ENCODE results near the gene PALLD.

PALLD gene

DNA sequence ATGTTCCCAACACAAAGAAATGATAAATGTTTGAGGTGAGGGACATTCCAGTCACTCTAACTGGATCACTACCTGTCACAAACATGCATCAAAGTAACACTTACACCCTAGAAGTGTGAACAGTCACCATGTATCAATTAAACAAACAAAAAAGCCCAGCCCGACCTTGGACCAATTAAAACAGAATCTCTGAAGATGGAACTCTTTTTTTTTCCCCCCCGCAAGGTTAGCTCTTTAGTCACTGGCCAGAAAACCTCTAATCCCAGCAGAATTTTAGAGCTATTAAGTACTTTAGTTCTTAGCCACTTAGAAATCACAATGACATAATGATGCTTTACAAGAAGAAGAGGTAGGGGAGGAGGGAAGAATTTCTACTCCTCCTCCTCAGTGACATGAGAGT, 154.5 kb downstream of the PALLD start:
- no peak for DNase-seq

DNA sequence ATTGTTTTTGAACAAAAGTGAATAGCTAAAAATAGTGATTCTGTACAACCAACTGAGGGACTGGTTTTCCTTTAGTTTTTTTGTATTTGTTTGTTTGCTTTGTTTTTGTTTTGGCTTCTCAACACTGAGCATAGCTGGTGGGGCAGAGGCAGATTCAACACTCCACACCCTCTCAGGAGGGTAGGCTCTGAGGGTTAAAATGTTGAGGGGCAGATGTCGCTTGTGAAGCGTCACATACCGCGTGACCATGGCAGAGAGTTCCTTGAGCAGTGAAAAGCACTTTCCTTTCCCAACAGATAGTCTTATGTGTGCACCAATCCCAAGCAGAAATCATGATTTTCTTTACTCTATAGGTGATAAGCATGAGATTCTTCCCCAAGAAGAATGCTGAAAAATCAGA, 155.0 kb downstream of the PALLD start:
- DNase-seq, result no peak

DNA sequence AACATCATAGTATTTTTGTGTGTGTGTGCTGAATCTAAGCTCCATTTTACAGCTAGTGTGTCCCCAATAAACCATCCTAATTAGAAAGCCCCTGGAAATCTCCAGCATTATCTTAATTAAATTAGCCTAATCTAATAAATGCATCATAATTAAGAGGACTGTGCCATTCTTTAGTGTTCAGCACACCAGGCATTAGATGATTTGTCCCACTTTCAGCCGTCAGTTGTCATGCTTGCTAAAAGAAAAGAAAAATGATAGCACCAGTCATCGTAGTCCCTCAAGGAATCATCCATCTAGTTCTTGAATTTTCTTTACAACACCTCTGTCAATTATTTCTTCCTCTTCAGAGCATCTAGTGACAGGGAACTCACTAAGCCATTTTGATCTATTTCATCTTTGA, 155.9 kb downstream of the PALLD start:
- DNase-seq, result no peak

DNA sequence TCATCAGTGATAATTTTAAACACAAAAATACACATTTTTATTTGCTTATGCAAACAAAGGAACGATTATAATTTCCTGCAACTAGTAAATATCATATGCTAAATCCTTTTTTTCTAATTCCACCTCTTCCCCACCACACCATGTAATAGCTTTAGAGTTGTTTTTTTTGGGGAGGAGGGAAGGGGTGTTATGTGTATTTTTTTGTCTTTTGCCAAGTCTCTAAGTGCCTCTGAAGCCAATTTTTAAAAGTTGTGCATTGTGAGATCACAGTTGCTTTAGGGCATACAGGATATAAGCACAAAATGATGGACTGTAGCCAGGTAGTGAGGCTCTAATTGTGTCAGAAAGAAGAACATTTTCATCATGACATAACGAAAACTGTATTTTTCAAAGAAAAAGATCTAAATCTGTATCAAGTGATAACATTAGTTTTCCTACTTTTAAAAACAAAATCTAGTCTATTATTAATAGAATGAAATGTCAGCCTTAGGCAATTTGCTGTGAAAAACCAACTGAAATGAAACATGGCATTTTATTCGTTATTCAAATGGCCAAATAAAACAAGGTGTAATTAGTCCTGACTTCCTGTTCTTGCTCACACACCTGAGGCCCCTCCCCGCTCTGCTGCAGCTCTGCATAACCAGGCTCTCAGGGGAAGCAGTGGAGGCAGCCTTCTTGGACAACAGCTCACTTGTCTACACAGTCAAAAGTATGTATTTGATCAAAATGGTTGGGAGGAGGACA, 157.4 kb downstream of the PALLD start:
- DNase-seq, result no peak

DNA sequence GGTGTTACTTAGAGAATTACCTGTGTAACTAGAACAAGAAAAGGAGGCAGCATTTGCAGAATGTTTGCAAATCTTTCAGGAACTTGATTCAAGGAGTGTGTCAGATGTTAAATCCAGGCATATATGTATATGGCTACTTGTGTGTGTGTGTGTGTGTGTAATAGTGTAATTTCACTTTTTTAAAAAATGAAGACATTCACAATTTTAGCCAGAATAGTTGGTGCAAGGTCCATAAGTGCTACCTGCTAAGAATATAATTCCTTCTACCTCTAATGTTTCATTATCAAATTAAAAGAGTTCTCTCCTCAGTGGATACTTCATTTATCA, 158.0 kb downstream of the PALLD start:
- no peak for DNase-seq

DNA sequence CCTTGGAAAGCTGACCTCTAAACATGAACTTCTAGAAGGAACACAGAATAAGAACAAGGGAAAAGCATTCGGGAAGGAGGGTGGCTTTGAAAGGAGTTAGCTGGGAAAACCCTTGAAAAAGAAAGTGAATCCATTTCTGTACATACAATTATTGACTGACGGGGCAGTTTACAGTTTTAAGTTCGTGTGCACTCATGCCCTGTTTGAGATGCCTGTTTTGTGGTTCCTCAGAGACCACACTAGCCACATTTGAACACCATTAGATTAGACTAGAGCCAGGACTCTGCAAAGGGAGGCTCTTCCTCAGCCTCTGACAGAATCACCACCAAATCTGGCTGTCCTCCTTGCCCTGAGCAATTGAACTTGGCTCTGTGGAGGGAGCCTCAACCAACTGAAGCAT, 158.3 kb downstream of the PALLD start:
- no peak for DNase-seq

DNA sequence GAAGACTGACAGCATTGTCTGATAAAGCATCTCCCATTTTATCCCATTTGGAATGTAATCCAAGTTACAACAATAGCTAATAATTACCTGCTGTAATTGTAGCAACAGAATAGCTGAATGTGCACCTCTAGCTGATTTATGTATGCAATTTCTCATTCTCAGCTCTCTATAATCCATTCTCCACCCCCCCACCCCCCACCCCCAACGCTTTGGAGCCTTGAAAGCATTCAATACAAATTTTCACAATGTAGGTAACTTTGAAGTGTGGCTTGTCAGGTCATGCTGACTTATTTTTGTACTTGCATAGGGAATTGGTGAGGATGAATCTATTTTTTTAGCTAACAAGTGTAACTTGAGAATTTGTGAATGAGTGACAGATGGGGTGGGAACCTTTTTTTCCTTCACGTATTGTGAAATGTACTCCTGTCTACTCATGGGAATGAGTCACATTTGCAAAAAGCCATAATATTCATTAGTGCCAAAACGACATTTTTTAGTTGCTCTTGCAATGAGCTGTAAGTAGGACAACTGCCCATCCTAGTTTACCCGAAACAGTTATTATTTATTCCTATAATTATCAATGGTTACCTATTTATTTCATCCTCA, 159.3 kb downstream of the PALLD start:
- no peak for DNase-seq

DNA sequence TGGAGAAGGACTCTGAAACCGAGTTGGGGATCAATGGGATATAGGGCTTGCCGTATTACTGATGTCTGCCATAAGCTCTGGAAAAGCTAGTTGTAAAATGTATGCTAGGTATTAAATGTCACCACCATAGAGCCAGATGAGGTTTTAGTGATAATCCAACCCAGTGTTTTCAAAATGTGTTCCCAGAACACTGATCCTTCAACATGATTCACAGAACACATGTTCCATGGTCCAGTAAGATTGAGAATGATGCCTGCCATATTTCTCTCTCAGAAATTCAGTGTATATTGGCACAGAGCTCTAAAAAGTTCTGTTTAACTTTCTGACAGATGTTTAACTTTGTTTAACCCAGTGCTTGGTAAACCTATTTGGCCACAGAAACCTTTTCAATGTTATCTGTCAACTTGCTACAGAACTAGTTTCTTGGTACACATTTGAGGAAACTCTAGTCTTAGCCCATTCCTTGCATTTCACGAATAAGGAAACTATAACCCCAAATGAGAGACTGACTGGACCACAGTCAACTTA, 160.2 kb downstream of the PALLD start:
- DNase-seq, result no peak

DNA sequence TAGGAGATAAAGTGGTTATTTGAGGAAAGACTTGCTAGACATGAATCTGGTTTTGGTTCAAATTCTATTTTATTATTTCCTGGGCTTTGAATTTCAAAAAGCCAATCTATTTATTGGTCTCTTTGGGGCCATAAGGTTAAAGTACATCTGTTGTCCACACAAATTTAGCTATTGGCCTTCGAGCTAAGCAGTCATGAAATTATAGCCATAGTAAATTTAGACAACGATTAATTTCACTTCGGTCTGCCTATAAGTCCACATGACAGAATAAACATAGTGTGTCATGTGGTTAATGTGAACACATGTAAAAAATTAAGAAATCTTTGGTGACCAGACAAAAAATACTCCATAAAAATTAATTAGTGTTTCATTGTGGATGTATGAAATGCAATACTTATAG, 161.9 kb downstream of the PALLD start:
- DNase-seq, result no peak

DNA sequence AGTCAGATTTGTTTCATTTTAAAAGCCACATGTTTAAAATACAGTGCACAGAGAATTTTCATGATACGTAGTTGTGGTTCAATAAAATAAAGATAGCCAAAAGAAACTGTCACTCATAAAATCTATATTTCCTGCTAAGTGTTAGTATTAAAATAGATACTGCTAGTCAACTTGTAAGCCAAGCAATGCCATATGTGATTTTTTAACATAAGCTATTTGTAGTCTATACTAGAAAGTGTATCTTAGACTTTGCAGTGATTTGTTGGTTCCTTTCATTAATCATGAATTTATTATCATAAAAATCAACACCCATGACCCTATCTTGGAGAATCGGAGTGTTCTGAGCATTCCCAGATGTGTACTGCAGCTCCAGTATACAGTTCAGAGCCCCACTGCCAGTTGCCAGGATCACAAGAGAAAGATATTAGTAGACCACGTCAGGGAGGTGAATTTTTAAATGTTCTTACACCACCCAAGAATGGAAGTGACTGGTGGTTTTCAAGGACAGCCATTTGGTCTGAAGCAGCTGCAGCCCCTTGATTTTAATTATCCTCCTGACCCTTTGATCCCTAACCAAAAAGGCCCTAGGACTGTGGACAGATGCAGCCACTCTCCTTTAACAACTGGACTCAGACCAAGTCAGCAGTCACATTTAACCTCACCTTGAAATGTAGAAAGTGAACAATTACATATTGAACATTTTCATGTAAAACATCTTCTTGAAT, 163.1 kb downstream of the PALLD start:
- DNase-seq, result no peak

DNA sequence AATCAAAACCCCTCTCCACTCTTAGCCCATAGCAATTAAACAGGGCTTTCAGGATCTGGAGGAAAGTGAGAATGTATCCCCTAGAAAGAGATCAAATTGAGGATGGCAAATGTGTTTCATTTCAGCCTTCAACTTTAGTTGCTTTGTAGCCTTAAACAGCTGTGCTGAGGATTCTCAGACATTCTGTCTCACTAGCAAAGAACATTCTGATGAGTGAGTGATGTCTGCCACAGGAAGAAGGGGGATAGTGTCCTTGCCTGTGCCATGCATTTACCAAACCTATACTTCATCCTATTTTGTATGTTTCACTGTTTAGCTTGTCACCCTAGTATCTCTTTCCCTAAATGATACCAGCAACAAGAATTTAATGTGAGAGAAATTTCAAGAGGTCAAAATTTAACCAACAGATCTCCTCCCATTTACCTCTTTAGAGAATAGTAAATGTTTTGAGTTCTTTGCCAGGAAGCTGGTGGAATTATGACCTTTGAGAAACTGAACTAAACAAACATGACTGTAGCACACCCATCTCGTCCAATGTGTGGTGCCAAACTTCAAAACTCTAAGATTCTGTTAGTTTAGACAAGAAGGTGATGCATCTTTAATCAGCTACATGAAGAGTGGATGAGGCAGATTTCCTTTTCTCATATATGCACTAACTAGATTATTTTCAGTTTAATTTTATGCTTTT, 165.6 kb downstream of the PALLD start:
- no peak for DNase-seq

DNA sequence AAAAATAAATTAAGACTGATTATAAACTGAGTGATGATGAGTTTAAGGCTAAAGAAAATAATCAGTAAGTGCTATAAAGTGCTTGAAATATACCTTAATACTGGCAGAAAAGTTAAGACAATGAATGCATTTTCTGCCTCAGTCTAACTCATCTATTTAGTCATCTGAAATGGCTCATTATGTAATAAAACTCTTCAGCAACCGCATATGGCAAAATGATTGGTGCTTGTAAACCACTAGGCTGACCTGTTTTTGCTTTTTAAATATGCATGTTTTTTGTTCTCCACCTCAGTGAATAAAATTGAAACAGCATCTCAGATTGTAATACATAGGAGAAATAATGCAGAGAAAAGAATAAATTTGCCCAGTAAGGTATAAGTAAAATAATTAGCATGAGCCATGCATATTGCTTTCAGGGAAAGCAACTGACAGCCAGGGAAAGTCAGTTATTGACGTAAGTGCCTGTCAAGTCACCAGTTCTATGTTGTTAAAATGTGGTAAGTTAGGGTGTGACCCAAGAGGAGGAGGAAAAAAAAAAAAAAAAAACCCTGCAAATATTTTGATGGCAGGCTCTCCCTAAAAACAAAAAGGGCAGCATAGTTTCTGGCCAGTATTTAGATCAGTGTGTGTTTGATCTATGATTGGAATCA, 167.5 kb downstream of the PALLD start:
- no peak for DNase-seq

DNA sequence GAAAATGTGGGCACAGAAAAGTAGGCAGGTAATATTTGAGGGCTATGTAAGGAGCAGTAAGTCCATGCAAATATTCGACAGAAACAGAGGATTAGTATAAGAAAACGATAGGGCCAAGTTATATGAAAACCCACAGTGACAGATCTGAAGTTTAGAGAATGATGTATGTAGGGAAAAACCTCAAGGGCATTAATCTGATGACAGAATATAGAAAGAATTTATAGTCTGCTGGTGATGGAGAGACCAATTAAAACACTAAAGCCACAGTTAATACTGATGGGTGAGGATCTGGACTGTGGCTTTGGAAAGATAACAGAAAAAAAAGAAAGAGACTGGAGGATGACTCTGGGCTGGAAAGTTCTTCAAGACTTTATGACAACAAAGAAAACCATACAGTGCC, 169.7 kb downstream of the PALLD start:
- DNase-seq, result no peak

DNA sequence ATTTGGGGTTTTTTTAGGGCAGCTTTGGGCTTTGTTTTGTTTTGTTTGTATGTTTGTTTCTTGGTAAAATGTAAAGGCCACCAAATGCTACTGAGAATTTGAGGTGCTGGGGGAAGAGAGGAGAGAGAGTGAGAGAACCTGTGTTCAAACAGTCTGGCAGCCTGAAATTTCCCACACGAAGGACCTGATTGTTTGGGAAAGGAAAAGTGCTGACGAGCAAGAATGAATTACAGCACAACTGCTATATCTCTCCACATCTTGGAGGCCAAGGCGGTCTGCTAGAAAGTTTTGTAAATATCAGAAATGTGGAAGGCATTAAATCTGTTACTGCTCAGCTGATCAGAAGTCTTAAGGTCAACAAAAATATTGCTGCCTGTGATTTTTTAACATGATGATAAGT, 170.5 kb downstream of the PALLD start:
- DNase-seq, result no peak

DNA sequence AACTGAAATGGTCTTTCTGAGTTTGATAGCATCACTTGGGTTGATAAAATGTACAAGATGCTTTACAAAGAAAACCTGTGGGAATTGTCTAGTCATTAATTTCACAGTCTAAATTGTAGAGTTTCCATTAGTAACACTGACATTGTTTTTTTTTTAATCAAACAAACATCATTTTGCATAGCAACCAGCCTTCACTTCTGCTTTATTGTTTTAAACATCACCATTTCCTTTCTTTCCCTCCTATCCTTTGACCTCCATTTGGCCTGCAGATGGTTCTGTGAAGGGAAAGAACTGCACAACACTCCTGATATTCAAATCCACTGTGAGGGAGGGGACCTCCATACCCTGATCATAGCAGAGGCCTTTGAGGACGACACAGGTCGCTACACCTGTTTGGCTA, 171.1 kb downstream of the PALLD start:
- no peak for DNase-seq

DNA sequence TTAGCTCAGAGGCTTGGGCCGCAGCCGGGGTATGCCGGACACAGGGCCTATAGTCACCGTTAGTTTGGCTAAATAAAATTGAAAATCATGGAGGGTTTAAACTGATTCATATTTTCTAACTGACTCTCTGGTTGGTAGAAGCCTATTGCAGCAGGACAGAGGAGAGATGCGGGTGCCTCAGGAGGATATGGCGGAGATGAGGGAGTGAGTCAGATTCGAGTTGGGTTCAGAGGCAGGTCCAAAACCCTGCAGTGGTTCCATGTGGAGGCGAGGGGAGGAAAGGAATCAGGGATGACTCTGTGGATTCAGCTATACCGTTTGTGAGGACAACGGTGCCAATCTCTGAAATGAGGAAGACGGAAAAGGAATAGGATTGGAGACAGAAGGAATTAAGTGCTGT, 176.6 kb downstream of the PALLD start:
- DNase-seq, result no peak

DNA sequence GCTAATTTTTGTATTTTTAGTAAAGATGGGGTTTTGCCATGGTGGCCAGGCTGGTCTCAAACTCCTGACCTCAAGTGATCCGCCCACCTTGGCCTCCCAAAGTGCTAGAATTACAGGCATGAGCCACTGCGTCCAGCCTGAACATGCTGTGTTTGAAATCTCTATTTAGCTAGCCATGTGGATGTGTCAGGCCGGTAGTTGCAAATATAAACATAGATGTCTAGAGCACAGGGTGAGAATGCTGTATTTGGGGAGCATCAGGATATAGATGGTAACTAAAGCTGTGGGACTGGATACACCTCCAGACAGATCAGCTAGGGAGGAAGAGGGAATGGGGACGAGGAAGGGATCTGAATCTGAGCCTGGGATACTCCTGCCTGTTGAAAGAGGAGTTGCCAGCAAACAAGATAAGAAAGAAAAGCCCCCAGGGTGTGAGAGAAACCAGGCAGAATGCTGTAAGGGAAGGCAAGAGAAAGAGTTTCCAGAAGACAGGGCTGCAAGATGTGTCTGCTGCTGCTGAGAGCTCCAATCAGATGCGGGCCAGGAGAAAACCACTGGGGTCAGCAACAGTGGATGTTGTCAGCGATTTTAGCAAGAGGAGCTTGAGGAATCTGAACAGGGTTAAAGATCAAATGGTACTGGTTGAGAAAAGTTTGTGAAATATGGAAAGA, 177.4 kb downstream of the PALLD start:
- DNase-seq, result no peak

DNA sequence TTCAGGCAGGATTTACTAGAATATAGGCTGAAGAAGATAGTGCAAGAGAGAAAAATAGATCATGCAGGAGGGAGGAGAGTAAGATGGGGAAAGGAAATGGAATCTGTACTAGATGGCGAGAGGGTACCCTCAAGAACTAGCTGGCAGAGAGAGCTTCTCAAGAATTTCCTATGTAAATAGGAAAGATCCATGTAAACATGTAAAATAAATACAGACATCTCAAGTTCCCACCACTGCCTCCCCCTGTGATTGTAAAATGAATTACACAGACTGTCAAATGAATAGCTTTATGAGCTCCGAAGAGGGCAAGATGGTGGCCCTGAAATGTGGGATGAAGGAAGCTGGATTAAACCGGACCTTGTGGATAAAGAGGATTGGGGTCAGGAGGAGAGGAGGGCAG, 178.0 kb downstream of the PALLD start:
- DNase-seq, result no peak

DNA sequence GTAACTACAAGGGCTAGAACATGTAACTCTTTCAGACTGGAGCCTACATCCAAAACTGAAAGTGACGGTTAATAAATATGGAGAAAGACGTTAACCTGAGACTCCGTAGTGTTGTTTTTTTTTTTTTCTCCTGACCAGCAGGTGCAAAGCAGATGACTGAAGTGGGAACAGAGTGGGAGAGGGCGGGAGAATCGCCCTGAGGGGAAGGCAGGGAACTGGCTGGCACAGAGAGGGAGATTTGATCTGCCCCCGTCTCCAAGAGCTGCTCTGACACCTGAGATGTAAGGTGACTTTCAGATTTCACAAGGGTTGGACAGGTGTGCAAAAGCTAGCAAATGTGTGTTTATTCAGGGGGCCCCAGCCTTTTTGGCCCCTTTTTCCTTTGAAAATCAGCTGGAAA, 180.2 kb downstream of the PALLD start:
- no peak for DNase-seq

DNA sequence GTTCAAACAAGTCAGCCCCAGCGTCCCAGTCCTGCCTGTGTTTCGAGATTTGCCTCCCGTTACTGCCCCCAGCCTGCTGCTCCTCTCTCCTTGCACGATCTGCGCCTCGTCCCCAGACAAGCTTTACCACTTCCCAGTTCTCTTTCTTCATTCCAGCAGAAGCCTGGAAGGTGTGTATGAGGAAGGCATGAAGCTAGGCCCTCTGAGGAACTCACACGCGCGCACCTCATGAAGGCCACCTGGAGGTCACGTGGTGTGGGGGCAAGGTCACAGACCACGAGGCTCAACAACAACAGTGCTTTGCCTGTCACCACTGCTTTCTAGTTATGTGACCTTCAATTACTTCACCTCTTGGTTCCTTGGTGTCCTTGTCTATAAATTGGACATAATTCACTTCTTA, 181.0 kb downstream of the PALLD start:
- no peak for DNase-seq

DNA sequence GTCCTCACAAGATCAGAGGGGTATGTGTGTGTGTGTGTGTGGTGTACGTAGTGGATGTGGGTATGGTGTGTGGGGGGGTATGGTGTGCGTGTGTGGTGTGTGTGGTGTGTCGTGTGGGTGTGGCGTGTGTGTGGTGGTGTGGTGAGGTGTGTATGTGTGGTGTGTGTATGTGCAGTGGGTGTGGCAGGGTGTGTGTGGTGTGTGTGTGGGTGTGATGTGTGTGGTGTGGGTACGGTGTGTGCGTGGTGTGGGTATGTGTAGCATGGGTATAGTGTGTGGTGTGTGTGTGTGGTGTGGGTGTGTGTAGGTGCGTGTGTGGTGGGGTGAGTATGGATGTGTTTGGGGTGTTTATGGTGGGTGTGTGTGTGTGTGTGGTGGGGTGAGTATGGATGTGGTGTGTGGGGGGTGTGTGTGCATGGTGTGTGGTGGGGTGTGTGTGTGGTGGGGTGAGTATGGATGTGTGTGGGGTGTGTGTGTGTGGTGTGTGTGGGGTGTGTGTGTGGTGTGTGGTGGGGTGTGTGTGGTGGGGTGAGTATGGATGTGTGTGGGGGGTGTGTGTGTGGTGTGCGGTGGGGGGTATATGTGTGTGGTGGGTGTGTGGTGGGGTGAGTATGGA, 182.0 kb downstream of the PALLD start:
- DNase-seq, result no peak

DNA sequence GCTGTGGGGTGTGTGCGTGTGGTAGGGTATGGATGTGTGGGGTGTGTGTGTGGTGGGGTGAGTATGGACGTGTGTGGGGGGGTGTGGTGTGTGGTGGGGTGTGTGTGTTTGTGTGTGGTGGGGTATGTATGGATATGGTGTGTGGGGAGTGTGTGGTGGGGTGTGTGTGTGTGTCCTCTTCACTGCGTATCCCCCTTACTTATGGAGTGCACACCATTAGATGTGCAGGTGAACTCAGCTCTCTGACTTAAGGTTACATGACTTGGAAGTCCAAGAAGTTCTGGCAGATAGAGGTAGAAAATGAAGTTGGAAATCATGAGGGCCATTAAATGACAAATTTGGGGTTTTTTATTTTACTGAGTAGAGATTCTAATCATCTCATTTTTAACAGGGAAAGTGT, 182.5 kb downstream of the PALLD start:
- no peak for DNase-seq

Data from stimulated activated naive CD4-positive, alpha-beta T cell (primary cell).